ENCODE results near the gene FMO2. TPM values are rescaled to one million over a fixed set of nuclear protein-coding genes. Genes with fewer than 3 reads are reported as not detected.

The FMO2 gene
- total RNA-seq, 2 donors from 2014 or later = not detected

GRCh38 chr1:171251042-171251951, 66.2 kb downstream of the FMO2 start:
- peak; percentile 76 for TF ChIP-seq CTCF (conservative IDR thresholded peaks at IDR 0.05)
- Histone ChIP-seq H3K36me3 (ENCODE audit: control insufficient read depth, insufficient read depth, low read length) (no peaks in the 10 kb centered on the region), H3K9me3 (ENCODE audit: control insufficient read depth, low read length) (no peaks in the 10 kb centered on the region), H3K4me1 (ENCODE audit: control insufficient read depth, insufficient read depth, low read length) (peaks cover 5% of the 10 kb centered on the region), H3K9ac (ENCODE audit: extremely low read depth, low read length, poor library complexity, severe bottlenecking) (peak overlapping the region; percentile 59), H3K27ac (ENCODE audit: low read depth, low read length) (no peak overlapping the region), H3K4me3 (ENCODE audit: low read length) (peak overlapping the region; percentile 82), H3K27me3 (ENCODE audit: control insufficient read depth, insufficient read depth, low read length, poor library complexity, severe bottlenecking) (no peaks in the 10 kb centered on the region)
- Mint-ChIP-seq H3K4me3 (peak overlapping the region; percentile 63), H3K4me1 (peaks cover 19% of the 10 kb centered on the region), H3K9me3 (no peaks in the 10 kb centered on the region), H3K27ac (peak overlapping the region; percentile 55), H3K27me3 (ENCODE audit: insufficient read depth) (peaks cover 41% of the 10 kb centered on the region), H3K36me3 (ENCODE audit: low read depth) (no peaks in the 10 kb centered on the region)
- DNase-seq = peak; percentile 79
- WGBS, 2 experiments (ENCODE audit: insufficient coverage in 1 of 2, insufficient read length in 1 of 2) = 8 to 10% methylated on average over 17 to 34 of the region's 34 CpGs

GRCh38 chr1:171251952-171252300, 66.8 kb downstream of the FMO2 start:
- peaks cover 39% of the 10 kb centered on the region for H3K27me3 Mint-ChIP-seq (ENCODE audit: insufficient read depth)
- no peaks in the 10 kb centered on the region for H3K36me3 Mint-ChIP-seq (ENCODE audit: low read depth)
- no peak for TF ChIP-seq CTCF (conservative IDR thresholded peaks at IDR 0.05)
- peak overlapping the region; percentile 82 for H3K4me3 ChIP-seq (ENCODE audit: low read length)
- H3K9ac ChIP-seq (ENCODE audit: extremely low read depth, low read length, poor library complexity, severe bottlenecking) = no peak overlapping the region
- H3K9me3 ChIP-seq (ENCODE audit: control insufficient read depth, low read length) = no peaks in the 10 kb centered on the region
- 63% methylated on average over 6 of the region's 6 CpGs; no CpG with 5 or more reads in 1 of the 2 experiments for WGBS, 2 experiments (ENCODE audit: insufficient coverage in 1 of 2, insufficient read length in 1 of 2)
- DNase-seq = no peak
- no peak overlapping the region for H3K27ac ChIP-seq (ENCODE audit: low read depth, low read length)
- H3K4me1 ChIP-seq (ENCODE audit: control insufficient read depth, insufficient read depth, low read length) = peaks cover 5% of the 10 kb centered on the region
- no peaks in the 10 kb centered on the region for H3K9me3 Mint-ChIP-seq
- H3K4me3 Mint-ChIP-seq = peak overlapping the region; percentile 63
- no peaks in the 10 kb centered on the region for H3K27me3 ChIP-seq (ENCODE audit: control insufficient read depth, insufficient read depth, low read length, poor library complexity, severe bottlenecking)
- H3K27ac Mint-ChIP-seq = no peak overlapping the region
- peaks cover 19% of the 10 kb centered on the region for H3K4me1 Mint-ChIP-seq
- no peaks in the 10 kb centered on the region for H3K36me3 ChIP-seq (ENCODE audit: control insufficient read depth, insufficient read depth, low read length)

- TF ChIP-seq CTCF (conservative IDR thresholded peaks at IDR 0.05) = no peak
- Mint-ChIP-seq H3K27ac (no peak overlapping the region), H3K9me3 (no peaks in the 10 kb centered on the region), H3K4me3 (no peak overlapping the region), H3K4me1 (peaks cover 19% of the 10 kb centered on the region), H3K27me3 (ENCODE audit: insufficient read depth) (peaks cover 35% of the 10 kb centered on the region), H3K36me3 (ENCODE audit: low read depth) (no peaks in the 10 kb centered on the region)
- no peaks in the 10 kb centered on the region for H3K9me3 ChIP-seq (ENCODE audit: control insufficient read depth, low read length)
- 71 to 90% methylated on average over 1 to 5 of the region's 5 CpGs for WGBS, 2 experiments (ENCODE audit: insufficient coverage in 1 of 2, insufficient read length in 1 of 2)
- no peaks in the 10 kb centered on the region for H3K36me3 ChIP-seq (ENCODE audit: control insufficient read depth, insufficient read depth, low read length)
- no peak for DNase-seq
- no peak overlapping the region for H3K4me3 ChIP-seq (ENCODE audit: low read length)
- H3K9ac ChIP-seq (ENCODE audit: extremely low read depth, low read length, poor library complexity, severe bottlenecking) = no peak overlapping the region
- no peak overlapping the region for H3K27ac ChIP-seq (ENCODE audit: low read depth, low read length)
- H3K4me1 ChIP-seq (ENCODE audit: control insufficient read depth, insufficient read depth, low read length) = peaks cover 8% of the 10 kb centered on the region
- no peaks in the 10 kb centered on the region for H3K27me3 ChIP-seq (ENCODE audit: control insufficient read depth, insufficient read depth, low read length, poor library complexity, severe bottlenecking)
These were observed 67.4 kb downstream of the FMO2 start for GRCh38 chr1:171252482-171252881.

All from endodermal cell (in vitro differentiated cells).